OCI-LY7 (cell line): ENCODE data around the gene GPHN. TPM values are rescaled to one million over a fixed set of nuclear protein-coding genes. Genes with fewer than 3 reads are reported as not detected.

ENCODE experiments used
- BruUV-seq: library from RNA; stranded (reverse); fragments of 400-500 nt; replicated peaks from 2 replicates; lab custom pipeline; 2021; lab: Mats Ljungman, UMichigan
- CTCF ChIA-PET: fragments of 300-600 bp; sonication (Branson Sonifier 250); formaldehyde crosslinking; loops from one replicate; lab custom pipeline; 2022; ENCODE audit warnings: antibody characterized with exemption; ENCODE audit not compliant: unreplicated experiment; lab: Charles Lee
- POLR2A ChIA-PET: fragments of 300-600 bp; sonication (Branson Sonifier 250); formaldehyde crosslinking; loops from one replicate; lab custom pipeline; 2022; ENCODE audit warnings: antibody characterized with exemption; lab: Charles Lee
- DNase-seq: peaks from one replicate; pipeline ENCODE4 v3.0.0-alpha.2; 2015; ENCODE audit warnings: low spot score
- H2AFZ ChIP-seq: fragments of 200-600 bp; sonication (generic), shearing (Covaris generic); 2 replicates; pipeline ENCODE4 v1.6.1; 2014; ENCODE audit warnings: mild to moderate bottlenecking, antibody characterized with exemption, low read length, moderate library complexity
- H3K27ac ChIP-seq: fragments of 200-600 bp; sonication (generic); 2 replicates; pipeline ENCODE4 v1.5.1; 2014; ENCODE audit warnings: mixed run types, low read depth, mild to moderate bottlenecking, moderate library complexity, low read length, inconsistent platforms; ENCODE audit not compliant: poor library complexity, severe bottlenecking
- H3K36me3 ChIP-seq: fragments of 200-600 bp; sonication (generic); 2 replicates; pipeline ENCODE4 v1.6.1; 2014; ENCODE audit warnings: mild to moderate bottlenecking, antibody characterized with exemption, low read length, moderate library complexity, mixed read lengths; ENCODE audit not compliant: insufficient read depth
- H3K4me1 ChIP-seq: fragments of 200-600 bp; sonication (generic); 2 replicates; pipeline ENCODE4 v1.5.1; 2014; ENCODE audit warnings: mild to moderate bottlenecking, low read length; ENCODE audit not compliant: insufficient read depth, poor library complexity, severe bottlenecking
- H3K4me2 ChIP-seq: fragments of 200-600 bp; sonication (generic); 2 replicates; pipeline ENCODE4 v1.6.1; 2014; ENCODE audit warnings: mild to moderate bottlenecking, low read length
- H3K4me3 ChIP-seq: fragments of 200-600 bp; sonication (generic); 2 replicates; pipeline ENCODE4 v1.5.1; 2014; ENCODE audit warnings: mild to moderate bottlenecking, low read depth, low read length; ENCODE audit not compliant: poor library complexity, severe bottlenecking
- H3K79me2 ChIP-seq: fragments of 200-600 bp; sonication (generic); 2 replicates; pipeline ENCODE4 v1.6.1; 2016; ENCODE audit warnings: low read depth, mild to moderate bottlenecking, low read length, moderate library complexity, mixed read lengths; ENCODE audit not compliant: insufficient read depth
- H3K9me2 ChIP-seq: fragments of 200-600 bp; sonication (generic); 2 replicates; pipeline ENCODE4 v1.6.1; 2016; ENCODE audit warnings: mild to moderate bottlenecking, low read length, mixed read lengths; ENCODE audit not compliant: insufficient read depth
- H3K9me3 ChIP-seq: fragments of 200-600 bp; sonication (generic); 2 replicates; pipeline ENCODE4 v1.6.1; 2014; ENCODE audit warnings: mild to moderate bottlenecking, mixed run types, low read length, mixed read lengths
- H4K20me1 ChIP-seq: fragments of 200-600 bp; sonication (generic); 2 replicates; pipeline ENCODE4 v1.6.1; 2014; ENCODE audit warnings: mild to moderate bottlenecking, antibody characterized with exemption, low read length, moderate library complexity, mixed read lengths; ENCODE audit not compliant: insufficient read depth
- EZH2phosphoT487 ChIP-seq: fragments of 200-600 bp; sonication (generic); IDR thresholded peaks from 2 replicates; pipeline ENCODE4 v1.6.1; 2018; ENCODE audit warnings: low read depth, borderline replicate concordance, mild to moderate bottlenecking, mixed run types, antibody characterized with exemption, low read length, moderate library complexity, mixed read lengths
- intact Hi-C: fragments of 100-400 bp; cut with micrococcal nuclease; formaldehyde crosslinking; loops from one replicate; pipeline ENCODE4 v1.10.0; 2022; ENCODE audit not compliant: unreplicated experiment
- total RNA-seq, 2 experiments: library from RNA; depleted of rRNA in 1 of 2; stranded (reverse); fragments of >200 nt in 1 of 2; shearing (Covaris generic) in 1 of 2; gene quantifications; 2 replicates each; pipeline ENCODE4 v1.2.3, GENCODE V29; 2014 to 2022
- TF ChIP-seq, protein P1 (sequence below): fragments of 200-600 bp; sonication (generic); conservative IDR thresholded peaks from 2 replicates; pipeline ENCODE4 v1.5.1; 2014; ENCODE audit warnings: mild to moderate bottlenecking, antibody characterized with exemption, low read length, moderate library complexity, mixed read lengths

The GPHN gene
- total RNA-seq, 2 experiments from 2014 or later = not detected

DNA sequence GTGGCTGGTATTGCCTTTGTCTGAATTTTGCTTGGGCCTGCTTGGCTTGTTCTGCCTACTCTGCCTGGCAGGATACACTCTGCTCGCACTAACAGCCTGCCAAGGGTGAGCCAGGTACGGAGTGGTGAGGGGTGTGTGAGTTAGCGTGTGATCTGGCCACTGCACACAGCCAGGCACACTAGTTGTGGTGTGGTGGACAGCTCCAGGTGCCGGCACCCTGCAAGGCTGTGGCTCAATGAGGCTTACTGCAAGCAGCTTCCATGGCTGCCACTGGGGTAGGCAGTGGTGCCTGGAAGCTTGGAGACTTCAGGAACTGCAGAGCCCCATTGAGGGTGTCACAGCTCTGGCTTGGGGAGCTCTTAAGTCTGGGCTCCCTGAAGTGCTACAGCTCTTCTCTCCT, 87.4 kb downstream of the GPHN start:
- no peaks in the 10 kb centered on the region for H4K20me1 ChIP-seq
- no peak for DNase-seq
- H3K36me3 ChIP-seq = no peaks in the 10 kb centered on the region
- POLR2A ChIA-PET = no interaction called here
- H3K9me2 ChIP-seq = no peaks in the 10 kb centered on the region
- H3K4me3 ChIP-seq = no peak overlapping the region
- no TSS peak for BruUV-seq
- TF ChIP-seq, protein P1, sequence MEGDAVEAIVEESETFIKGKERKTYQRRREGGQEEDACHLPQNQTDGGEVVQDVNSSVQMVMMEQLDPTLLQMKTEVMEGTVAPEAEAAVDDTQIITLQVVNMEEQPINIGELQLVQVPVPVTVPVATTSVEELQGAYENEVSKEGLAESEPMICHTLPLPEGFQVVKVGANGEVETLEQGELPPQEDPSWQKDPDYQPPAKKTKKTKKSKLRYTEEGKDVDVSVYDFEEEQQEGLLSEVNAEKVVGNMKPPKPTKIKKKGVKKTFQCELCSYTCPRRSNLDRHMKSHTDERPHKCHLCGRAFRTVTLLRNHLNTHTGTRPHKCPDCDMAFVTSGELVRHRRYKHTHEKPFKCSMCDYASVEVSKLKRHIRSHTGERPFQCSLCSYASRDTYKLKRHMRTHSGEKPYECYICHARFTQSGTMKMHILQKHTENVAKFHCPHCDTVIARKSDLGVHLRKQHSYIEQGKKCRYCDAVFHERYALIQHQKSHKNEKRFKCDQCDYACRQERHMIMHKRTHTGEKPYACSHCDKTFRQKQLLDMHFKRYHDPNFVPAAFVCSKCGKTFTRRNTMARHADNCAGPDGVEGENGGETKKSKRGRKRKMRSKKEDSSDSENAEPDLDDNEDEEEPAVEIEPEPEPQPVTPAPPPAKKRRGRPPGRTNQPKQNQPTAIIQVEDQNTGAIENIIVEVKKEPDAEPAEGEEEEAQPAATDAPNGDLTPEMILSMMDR = no peak
- TF ChIP-seq EZH2phosphoT487 = no peak
- CTCF ChIA-PET = no interaction called here
- H3K9me3 ChIP-seq = no peaks in the 10 kb centered on the region
- no peak overlapping the region for H3K4me2 ChIP-seq
- no peaks in the 10 kb centered on the region for H3K4me1 ChIP-seq
- no peak overlapping the region for H2AFZ ChIP-seq
- intact Hi-C loops = no loop called here
- H3K27ac ChIP-seq = no peak overlapping the region
- no peaks in the 10 kb centered on the region for H3K79me2 ChIP-seq

DNA sequence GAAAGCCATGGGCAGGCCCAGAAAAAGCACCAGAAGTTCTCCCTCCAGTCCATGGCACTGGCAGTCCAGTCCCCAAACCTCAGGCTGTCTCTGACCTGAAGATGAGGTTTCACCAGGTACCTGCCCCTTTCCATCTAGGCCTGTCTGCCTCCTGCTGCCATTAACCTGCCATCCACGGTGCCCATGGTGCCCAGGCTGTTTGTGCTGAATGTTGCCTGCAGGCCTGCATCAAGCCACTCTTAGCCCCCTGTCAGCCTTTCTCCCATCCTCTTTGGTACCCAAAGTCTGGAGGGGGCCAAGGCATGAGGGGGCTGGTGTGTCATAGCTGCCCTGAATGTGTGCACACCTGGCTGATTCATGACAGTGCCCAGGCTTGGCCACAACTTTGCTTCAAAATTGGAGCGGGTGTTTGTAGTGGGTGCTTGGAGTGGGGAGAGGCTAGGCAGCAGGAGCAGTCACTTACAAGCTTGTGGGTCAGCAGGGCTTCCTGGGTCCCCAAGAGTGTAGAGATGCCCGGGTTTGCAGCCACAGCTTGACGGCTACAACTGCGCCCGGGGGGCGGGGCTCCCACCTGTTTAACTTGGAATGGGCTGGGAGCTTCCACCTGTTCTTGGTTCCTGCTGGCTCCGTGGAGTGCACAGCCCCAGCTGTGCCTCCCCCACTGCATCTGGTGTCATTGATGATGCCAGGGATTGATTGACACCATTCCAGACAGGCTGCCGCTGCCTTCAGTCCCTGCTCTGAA, 88.5 kb downstream of the GPHN start:
- no peaks in the 10 kb centered on the region for H3K79me2 ChIP-seq
- no peak overlapping the region for H3K4me2 ChIP-seq
- TF ChIP-seq, protein P1 = no peak
- H3K9me3 ChIP-seq = no peaks in the 10 kb centered on the region
- BruUV-seq = no TSS peak
- no peak overlapping the region for H3K27ac ChIP-seq
- no peak for DNase-seq
- H3K4me1 ChIP-seq = no peaks in the 10 kb centered on the region
- H3K9me2 ChIP-seq = no peaks in the 10 kb centered on the region
- ChIA-PET CTCF (no interaction called here), POLR2A (no interaction called here)
- intact Hi-C loops = no loop called here
- no peaks in the 10 kb centered on the region for H4K20me1 ChIP-seq
- no peak overlapping the region for H3K4me3 ChIP-seq
- H3K36me3 ChIP-seq = no peaks in the 10 kb centered on the region
- no peak overlapping the region for H2AFZ ChIP-seq

DNA sequence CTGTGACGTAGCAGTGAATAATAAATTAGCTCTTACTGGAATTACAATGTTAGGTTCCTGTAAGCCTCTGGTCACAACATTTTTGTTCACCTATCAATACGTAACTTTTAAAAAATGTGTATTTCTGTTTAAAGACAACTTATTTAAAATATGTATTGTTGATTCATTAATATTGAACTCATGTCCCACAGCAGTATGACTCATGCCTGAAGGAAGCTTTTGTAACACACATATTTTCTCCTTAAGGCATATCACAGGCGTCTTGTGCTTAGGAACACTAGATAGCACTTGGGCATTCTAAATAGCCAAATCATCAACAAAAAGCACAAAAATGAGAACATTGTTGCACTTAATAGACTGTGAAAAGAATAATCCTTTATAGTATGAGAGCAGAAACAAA, 92.5 kb downstream of the GPHN start:
- no peak for TF ChIP-seq EZH2phosphoT487
- Histone ChIP-seq H3K4me3 (no peak overlapping the region), H4K20me1 (no peaks in the 10 kb centered on the region), H3K4me2 (no peak overlapping the region), H3K9me2 (no peaks in the 10 kb centered on the region), H3K9me3 (no peaks in the 10 kb centered on the region), H3K4me1 (no peaks in the 10 kb centered on the region), H3K79me2 (no peaks in the 10 kb centered on the region), H3K36me3 (no peaks in the 10 kb centered on the region), H3K27ac (no peak overlapping the region), H2AFZ (no peak overlapping the region)
- no peak for DNase-seq
- intact Hi-C loops = no loop called here
- CTCF ChIA-PET = no interaction called here
- BruUV-seq = no TSS peak
- POLR2A ChIA-PET = no interaction called here
